GM12878 (cell line): ENCODE measurements around the gene EXOC5. TPM values are rescaled to one million over a fixed set of nuclear protein-coding genes. Genes with fewer than 3 reads are reported as not detected.
"Not testable (repeated sequence)": the region's sequence is repeated elsewhere in the genome, so short reads cannot be mapped to it uniquely, and the experiment has no call there.

Source experiments
- ATAC-seq: fragments of 200-7000 bp; cut with Tn5 transposase; 3 replicates; pipeline ENCODE4 v1.9.1; 2020; ENCODE audit warnings: mild to moderate bottlenecking, moderate library complexity
- BruUV-seq: library from RNA; stranded (reverse); fragments of 400-500 nt; replicated peaks from 2 replicates; lab custom pipeline; 2021; lab: Mats Ljungman, UMichigan
- CTCF ChIA-PET: fragments of 300-600 bp; sonication (Branson Sonifier 250); formaldehyde crosslinking; extraction: SDS; loops from one replicate; lab custom pipeline; 2021; ENCODE audit warnings: inconsistent platforms; lab: Yijun Ruan, JAX
- POLR2A ChIA-PET: fragments of 350-600 bp; formaldehyde crosslinking; extraction: SDS; loops from one replicate; lab custom pipeline; 2021; ENCODE audit warnings: inconsistent platforms; lab: Charles Lee
- RAD21 ChIA-PET: fragments of 300-600 bp; sonication (Branson Sonifier 250); formaldehyde crosslinking; loops from one replicate; lab custom pipeline; 2023; ENCODE audit warnings: antibody characterized with exemption; ENCODE audit not compliant: unreplicated experiment; lab: Charles Lee
- SMC1A ChIA-PET: fragments of 300-600 bp; sonication (Branson Sonifier 250); formaldehyde crosslinking; loops from one replicate; lab custom pipeline; 2023; ENCODE audit not compliant: unreplicated experiment, uncharacterized antibody; lab: Charles Lee
- DNase-seq: peaks from one replicate; pipeline ENCODE4 v3.0.0-alpha.2; 2011; ENCODE audit warnings: low read depth, low spot score
- FAIRE-seq: peaks from 3 replicates; lab custom pipeline; 2011; peaks lifted over from hg19 to GRCh38; lab: Jason Lieb, UNC
- H2AFZ ChIP-seq: 2 replicates; pipeline ENCODE4 v1.6.0; 2011; ENCODE audit warnings: low read depth, low read length, control low read depth; ENCODE audit not compliant: control insufficient read depth
- H3K27ac ChIP-seq: 2 replicates; pipeline ENCODE4 v1.5.1; 2011; ENCODE audit warnings: control low read depth; ENCODE audit not compliant: control insufficient read depth, insufficient read depth
- H3K27me3 ChIP-seq, 2 experiments: replicated peaks in 1 of 2; 2 replicates each; pipeline versions ENCODE4 v1.6.0 to v1.6.1; 2011; ENCODE audit warnings: low read length in 1 of 2; ENCODE audit not compliant: control insufficient read depth in 2 of 2, insufficient read depth in 2 of 2
- H3K36me3 ChIP-seq, 2 experiments: 2 replicates each; pipeline ENCODE4 v1.5.1; 2011; ENCODE audit warnings: low read length in 1 of 2; ENCODE audit not compliant: control insufficient read depth in 2 of 2, insufficient read depth in 2 of 2
- H3K4me1 ChIP-seq: 2 replicates; pipeline ENCODE4 v1.6.1; 2011; ENCODE audit warnings: mild to moderate bottlenecking, low read length, moderate library complexity, mixed read lengths; ENCODE audit not compliant: control insufficient read depth, insufficient read depth
- H3K4me2 ChIP-seq: 2 replicates; pipeline ENCODE4 v1.6.0; 2011; ENCODE audit warnings: control low read depth; ENCODE audit not compliant: control insufficient read depth, insufficient read depth
- H3K4me3 ChIP-seq: fragments of 200-600 bp; sonication (generic); 2 replicates; pipeline ENCODE4 v1.5.1; 2016
- H3K79me2 ChIP-seq: 2 replicates; pipeline ENCODE4 v1.6.0; 2011; ENCODE audit warnings: low read length; ENCODE audit not compliant: control insufficient read depth, insufficient read depth
- H3K9ac ChIP-seq: 2 replicates; pipeline ENCODE4 v1.8.0; 2011; ENCODE audit warnings: low read length, control low read depth, mixed read lengths; ENCODE audit not compliant: control insufficient read depth, insufficient read depth
- H3K9me3 ChIP-seq: replicated peaks from 3 replicates; pipeline ENCODE4 v1.5.1; 2011; ENCODE audit warnings: mild to moderate bottlenecking, low read length; ENCODE audit not compliant: control insufficient read depth, insufficient read depth
- H4K20me1 ChIP-seq: 2 replicates; pipeline ENCODE4 v1.6.0; 2011; ENCODE audit not compliant: control insufficient read depth, insufficient read depth
- CREB1 ChIP-seq: IDR thresholded peaks from 2 replicates; pipeline ENCODE4 v1.6.1; 2012; ENCODE audit warnings: low read depth, mild to moderate bottlenecking, inconsistent platforms
- EP300 ChIP-seq, 2 experiments: fragments of 150-350 bp in 1 of 2; IDR thresholded peaks; 2 replicates each; pipeline ENCODE4 v1.6.1; 2011 to 2012; ENCODE audit warnings: low read depth in 2 of 2, low read length in 2 of 2, borderline replicate concordance in 1 of 2, improper control_type of control experiment in 1 of 2, inconsistent platforms in 1 of 2; ENCODE audit not compliant: control insufficient read depth in 1 of 2
- NFYB ChIP-seq: IDR thresholded peaks from 2 replicates; pipeline ENCODE4 v1.6.1; 2011; ENCODE audit warnings: low read depth, mild to moderate bottlenecking, low read length, improper control_type of control experiment, moderate library complexity; ENCODE audit not compliant: insufficient read depth
- NR2C1 ChIP-seq: fragments of 450-650 bp; IDR thresholded peaks from 2 replicates; pipeline ENCODE4 v1.6.1; 2017; ENCODE audit warnings: antibody characterized with exemption, mild to moderate bottlenecking, moderate library complexity
- POLR2A ChIP-seq: IDR thresholded peaks from 2 replicates; pipeline ENCODE4 v1.6.1; 2011; ENCODE audit warnings: low read depth, mild to moderate bottlenecking, low read length
- RCOR1 ChIP-seq: conservative IDR thresholded peaks from 2 replicates; pipeline ENCODE4 v1.6.1; 2012; ENCODE audit warnings: low read depth, low read length, improper control_type of control experiment
- SREBF1 ChIP-seq: IDR thresholded peaks from 2 replicates; pipeline ENCODE4 v1.6.1; 2012; ENCODE audit warnings: mild to moderate bottlenecking, low read length
- SREBF2 ChIP-seq: IDR thresholded peaks from 2 replicates; pipeline ENCODE4 v1.6.1; 2012; ENCODE audit warnings: mild to moderate bottlenecking, low read length
- TARDBP ChIP-seq: IDR thresholded peaks from 2 replicates; pipeline ENCODE4 v1.6.1; 2016; ENCODE audit warnings: borderline replicate concordance
- TCF12 ChIP-seq: IDR thresholded peaks from 2 replicates; pipeline ENCODE4 v1.6.1; 2011; ENCODE audit warnings: low read depth, mild to moderate bottlenecking, low read length
- TCF3 ChIP-seq: IDR thresholded peaks from 2 replicates; pipeline ENCODE4 v1.6.1; 2012; ENCODE audit warnings: low read depth, mild to moderate bottlenecking, low read length, borderline replicate concordance; ENCODE audit not compliant: insufficient read depth
- ZNF217 ChIP-seq: fragments of 450-650 bp; IDR thresholded peaks from 2 replicates; pipeline ENCODE4 v1.6.1; 2017; ENCODE audit warnings: antibody characterized with exemption, mild to moderate bottlenecking
- WGBS: methylation state at CpG from one replicate; pipeline ENCODE4 v1.1.6; 2016; ENCODE audit warnings: low lambda C conversion rate; ENCODE audit not compliant: insufficient replicate concordance, insufficient coverage; ENCODE audit errors: missing lambda C conversion rate; 5-methylcytosine and 5-hydroxymethylcytosine counted together
- in situ Hi-C: fragments of 300-500 bp; cut with MboI; formaldehyde crosslinking; loops from 9 replicates; pipeline ENCODE4 v1.14.3; 2018; ENCODE audit warnings: mixed read lengths
- intact Hi-C: fragments of 100-400 bp; cut with micrococcal nuclease; formaldehyde crosslinking; loops from one replicate; pipeline ENCODE4 v1.14.2; 2022; ENCODE audit not compliant: unreplicated experiment
- polyA plus RNA-seq, 11 experiments: library from polyadenylated mRNA; depleted of rRNA in 4 of 11; unstranded in 6 of 11; stranded (reverse) in 5 of 11; fragments of >200 nt; fragmentation: Nextera tagmentation in 4 of 11; fragmentation: Illumina TruSeq in 1 of 11; extraction: Ambion mirVana in 4 of 11; extraction: Trizol in 1 of 11; gene quantifications; 1 replicate in 1 of 11; 2 replicates in 10 of 11; pipeline versions ENCODE4 v1.2.1 to v1.2.3, GENCODE V29; 2011 to 2016; ENCODE audit warnings: inconsistent platforms in 2 of 11, missing spikeins in 2 of 11, low read depth in 1 of 11
- total RNA-seq, 4 experiments: library from RNA; depleted of rRNA in 3 of 4; stranded (reverse); fragments of >200 nt in 3 of 4; fragmentation: Illumina TruSeq in 1 of 4; extraction: Trizol in 1 of 4; gene quantifications; 2 replicates each; pipeline versions ENCODE4 v1.2.1 to v1.2.3, GENCODE V29; 2013 to 2021
- TF ChIP-seq, protein P1 (sequence below): IDR thresholded peaks from 2 replicates; pipeline ENCODE4 v1.6.1; 2011; ENCODE audit warnings: low read depth, mild to moderate bottlenecking, low read length, moderate library complexity, borderline replicate concordance; ENCODE audit errors: extremely low read depth
- TF ChIP-seq, protein P2 (sequence below): IDR thresholded peaks from 2 replicates; pipeline ENCODE4 v1.6.1; 2012; ENCODE audit warnings: low read depth, low read length, improper control_type of control experiment

The EXOC5 gene
- total and polyA plus RNA-seq, 10 of the 15 experiments (the other 5 are each of a cell fraction or from before 2014, with no cell fraction given) = 10.3 to 101 (median 43.6) TPM

DNA sequence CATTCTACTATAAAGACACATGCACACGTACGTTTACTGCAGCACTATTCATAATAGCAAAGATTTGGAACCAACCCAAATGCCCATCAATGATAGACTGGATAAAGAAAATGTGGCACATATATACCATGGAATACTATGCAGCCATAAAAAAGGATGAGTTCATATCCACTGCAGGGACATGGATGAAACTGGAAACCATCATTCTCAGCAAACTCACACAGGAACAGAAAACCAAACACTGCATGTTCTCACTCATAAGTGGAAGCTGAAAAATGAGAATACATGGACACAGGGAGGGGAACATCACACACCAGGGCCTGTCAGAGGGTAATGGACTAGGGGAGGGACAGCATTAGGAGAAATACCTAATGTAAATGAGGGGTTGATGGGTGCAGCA, 10.5 kb downstream of the EXOC5 start:
- in situ Hi-C loops, RAD21 ChIA-PET, ATAC-seq, H3K36me3 ChIP-seq, H3K9ac ChIP-seq, H3K4me1 ChIP-seq, H3K4me3 ChIP-seq, H3K27ac ChIP-seq, intact Hi-C loops, DNase-seq, H3K27me3 ChIP-seq, FAIRE-seq, POLR2A ChIA-PET, BruUV-seq, H2AFZ ChIP-seq, H4K20me1 ChIP-seq, H3K9me3 ChIP-seq, SMC1A ChIA-PET, H3K4me2 ChIP-seq: not testable (repeated sequence)
- TF ChIP-seq ZNF217 = 0 out of 2 replicates have a peak, but pooled peaks have one; percentile 32
- H3K79me2 ChIP-seq = peaks cover 38% of the 10 kb centered on the region
- 97% methylated on average over 2 of the region's 2 CpGs for WGBS
- CTCF ChIA-PET = interaction anchor here (1.4 kb wide), 1 partner anchor 10 kb away, joined by 4 read pairs; no protein-coding TSS in a partner anchor

DNA sequence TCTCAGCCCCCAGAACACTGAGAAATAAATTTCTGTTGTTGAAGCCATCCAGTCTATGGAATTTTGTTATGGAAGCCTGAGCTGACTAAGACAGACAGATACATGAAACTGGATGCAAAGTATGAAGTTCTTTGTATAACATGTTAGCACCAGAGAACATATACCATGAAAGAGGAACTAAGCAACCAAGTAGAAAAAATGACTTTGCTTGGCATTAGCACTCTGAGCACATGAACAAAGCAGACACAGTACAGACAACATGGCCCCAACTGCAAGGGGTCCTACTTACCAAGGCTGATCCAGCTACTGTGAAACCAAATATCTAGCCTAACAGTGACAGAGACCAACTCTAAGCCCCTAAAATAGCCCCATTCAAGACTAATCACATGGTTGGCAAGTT, 13.8 kb downstream of the EXOC5 start:
- Histone ChIP-seq H3K79me2 (peaks cover 42% of the 10 kb centered on the region), H3K4me3 (no peak overlapping the region), H2AFZ (no peak overlapping the region), H3K27me3 (no peaks in the 10 kb centered on the region), H3K9me3 (peaks cover 1% of the 10 kb centered on the region; the same call in 2 of the 3 replicates), H3K4me2 (no peak overlapping the region), H3K27ac (0 out of 2 replicates have a peak overlapping the region, but pooled peaks have one; percentile 6), H3K4me1 (peaks cover 3% of the 10 kb centered on the region; the same call in 1 of the 2 replicates), H3K9ac (no peak overlapping the region), H3K36me3 (0 out of 4 replicates have a peak, but pooled peaks cover 0 to 3% of the 10 kb centered on the region in 2 experiments), H4K20me1 (no peaks in the 10 kb centered on the region)
- SMC1A ChIA-PET = interaction anchor here (1.1 to 2.0 kb wide), 2 partner anchors 10 to 20 kb away, joined by 4 to 5 read pairs; no protein-coding TSS in a partner anchor
- intact Hi-C loops = no loop called here
- no TSS peak for BruUV-seq
- POLR2A ChIA-PET = interaction anchor here (0.5 kb wide), 1 partner anchor 633 kb away, joined by 6 read pairs; no protein-coding TSS in a partner anchor
- ATAC-seq = peak; percentile 86
- DNase-seq = no peak
- in situ Hi-C loops = no loop called here
- no peak for FAIRE-seq
- RAD21 ChIA-PET = no interaction called here
- CTCF ChIA-PET = interaction anchor here (1.7 kb wide), 1 partner anchor 10 kb away, joined by 5 read pairs; no protein-coding TSS in a partner anchor
- TF ChIP-seq RCOR1 = no peak
- no peak for TF ChIP-seq POLR2A
- TF ChIP-seq, protein P1, sequence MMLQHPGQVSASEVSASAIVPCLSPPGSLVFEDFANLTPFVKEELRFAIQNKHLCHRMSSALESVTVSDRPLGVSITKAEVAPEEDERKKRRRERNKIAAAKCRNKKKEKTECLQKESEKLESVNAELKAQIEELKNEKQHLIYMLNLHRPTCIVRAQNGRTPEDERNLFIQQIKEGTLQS = no peak
- TF ChIP-seq SREBF2 = no peak
- TF ChIP-seq, protein P2, sequence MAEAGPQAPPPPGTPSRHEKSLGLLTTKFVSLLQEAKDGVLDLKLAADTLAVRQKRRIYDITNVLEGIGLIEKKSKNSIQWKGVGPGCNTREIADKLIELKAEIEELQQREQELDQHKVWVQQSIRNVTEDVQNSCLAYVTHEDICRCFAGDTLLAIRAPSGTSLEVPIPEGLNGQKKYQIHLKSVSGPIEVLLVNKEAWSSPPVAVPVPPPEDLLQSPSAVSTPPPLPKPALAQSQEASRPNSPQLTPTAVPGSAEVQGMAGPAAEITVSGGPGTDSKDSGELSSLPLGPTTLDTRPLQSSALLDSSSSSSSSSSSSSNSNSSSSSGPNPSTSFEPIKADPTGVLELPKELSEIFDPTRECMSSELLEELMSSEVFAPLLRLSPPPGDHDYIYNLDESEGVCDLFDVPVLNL = no peak
- no peak for TF ChIP-seq SREBF1
- no peak for TF ChIP-seq TARDBP
- no peak for TF ChIP-seq NFYB
- no peak for TF ChIP-seq TCF12
- TF ChIP-seq EP300 (IDR thresholded peaks at IDR 0.05; ENCODE audit: borderline replicate concordance in 1 of 2, control insufficient read depth in 1 of 2, low read depth in 2 of 2, low read length in 2 of 2) = no peak
- no peak for TF ChIP-seq CREB1
- no peak for TF ChIP-seq NR2C1
- no peak for TF ChIP-seq TCF3
